ENCODE results near the gene TMEM272. TPM values are rescaled to one million over a fixed set of nuclear protein-coding genes. Genes with fewer than 3 reads are reported as not detected.

Gene TMEM272
- total RNA-seq, 1 donor from 2014 or later, result 2.9 TPM

GRCh38 chr13:51770681-51771417, 74.1 kb downstream of the TMEM272 start:
- H3K4me3 Mint-ChIP-seq, result no peak overlapping the region
- no peak overlapping the region for H3K27ac Mint-ChIP-seq
- TF ChIP-seq, protein P1, sequence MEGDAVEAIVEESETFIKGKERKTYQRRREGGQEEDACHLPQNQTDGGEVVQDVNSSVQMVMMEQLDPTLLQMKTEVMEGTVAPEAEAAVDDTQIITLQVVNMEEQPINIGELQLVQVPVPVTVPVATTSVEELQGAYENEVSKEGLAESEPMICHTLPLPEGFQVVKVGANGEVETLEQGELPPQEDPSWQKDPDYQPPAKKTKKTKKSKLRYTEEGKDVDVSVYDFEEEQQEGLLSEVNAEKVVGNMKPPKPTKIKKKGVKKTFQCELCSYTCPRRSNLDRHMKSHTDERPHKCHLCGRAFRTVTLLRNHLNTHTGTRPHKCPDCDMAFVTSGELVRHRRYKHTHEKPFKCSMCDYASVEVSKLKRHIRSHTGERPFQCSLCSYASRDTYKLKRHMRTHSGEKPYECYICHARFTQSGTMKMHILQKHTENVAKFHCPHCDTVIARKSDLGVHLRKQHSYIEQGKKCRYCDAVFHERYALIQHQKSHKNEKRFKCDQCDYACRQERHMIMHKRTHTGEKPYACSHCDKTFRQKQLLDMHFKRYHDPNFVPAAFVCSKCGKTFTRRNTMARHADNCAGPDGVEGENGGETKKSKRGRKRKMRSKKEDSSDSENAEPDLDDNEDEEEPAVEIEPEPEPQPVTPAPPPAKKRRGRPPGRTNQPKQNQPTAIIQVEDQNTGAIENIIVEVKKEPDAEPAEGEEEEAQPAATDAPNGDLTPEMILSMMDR (IDR thresholded peaks at IDR 0.05; ENCODE audit: unreplicated experiment), result no peak
- H3K27me3 Mint-ChIP-seq (ENCODE audit: low read depth), result no peaks in the 10 kb centered on the region
- H3K9me3 Mint-ChIP-seq, result no peaks in the 10 kb centered on the region
- DNase-seq (ENCODE audit: low spot score in 2 of 2, unreplicated experiment in 2 of 2), result no peak
- H3K4me1 Mint-ChIP-seq, result no peaks in the 10 kb centered on the region
- peaks cover 4% of the 10 kb centered on the region for H3K36me3 Mint-ChIP-seq

DNA sequence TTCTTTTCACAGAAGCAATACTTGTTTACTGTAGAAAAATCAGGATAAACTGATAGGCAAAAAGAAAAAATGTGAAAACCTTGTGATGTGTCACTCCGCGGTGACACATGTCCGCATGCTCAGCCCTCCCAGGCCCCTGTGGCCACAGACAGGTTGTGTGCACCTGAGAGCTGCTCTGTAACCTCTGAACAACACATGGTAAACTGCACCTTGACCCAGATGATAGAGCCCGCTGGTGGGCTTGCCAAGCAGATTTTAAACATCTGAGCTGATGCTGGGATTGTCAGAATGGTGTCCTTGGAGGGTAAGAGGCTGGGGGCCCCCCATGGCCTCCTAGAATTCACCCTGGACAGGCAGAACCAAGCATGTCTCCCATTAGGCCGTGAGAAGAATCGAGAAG, 74.8 kb downstream of the TMEM272 start:
- peaks cover 4% of the 10 kb centered on the region for H3K36me3 Mint-ChIP-seq
- H3K4me1 Mint-ChIP-seq, result no peaks in the 10 kb centered on the region
- TF ChIP-seq, protein P1 (IDR thresholded peaks at IDR 0.05; ENCODE audit: unreplicated experiment), result no peak
- no peak overlapping the region for H3K27ac Mint-ChIP-seq
- no peaks in the 10 kb centered on the region for H3K27me3 Mint-ChIP-seq (ENCODE audit: low read depth)
- DNase-seq (ENCODE audit: low spot score in 2 of 2, unreplicated experiment in 2 of 2), result no peak
- H3K4me3 Mint-ChIP-seq, result no peak overlapping the region
- H3K9me3 Mint-ChIP-seq, result no peaks in the 10 kb centered on the region

- Mint-ChIP-seq H3K36me3 (peaks cover 4% of the 10 kb centered on the region), H3K27me3 (ENCODE audit: low read depth) (no peaks in the 10 kb centered on the region), H3K27ac (no peak overlapping the region), H3K4me1 (no peaks in the 10 kb centered on the region), H3K4me3 (no peak overlapping the region), H3K9me3 (no peaks in the 10 kb centered on the region)
- TF ChIP-seq, protein P1 (IDR thresholded peaks at IDR 0.05; ENCODE audit: unreplicated experiment), result no peak
- no peak for DNase-seq (ENCODE audit: low spot score in 2 of 2, unreplicated experiment in 2 of 2)
Measured at GRCh38 chr13:51769455-51770127, 75.4 kb downstream of the TMEM272 start.

- no peak overlapping the region for H3K4me3 Mint-ChIP-seq
- DNase-seq (ENCODE audit: low spot score in 2 of 2, unreplicated experiment in 2 of 2), result no peak
- H3K36me3 Mint-ChIP-seq, result peaks cover 4% of the 10 kb centered on the region
- H3K9me3 Mint-ChIP-seq, result no peaks in the 10 kb centered on the region
- H3K27me3 Mint-ChIP-seq (ENCODE audit: low read depth), result no peaks in the 10 kb centered on the region
- TF ChIP-seq, protein P1 (IDR thresholded peaks at IDR 0.05; ENCODE audit: unreplicated experiment), result no peak
- no peak overlapping the region for H3K27ac Mint-ChIP-seq
- no peaks in the 10 kb centered on the region for H3K4me1 Mint-ChIP-seq
Measured at GRCh38 chr13:51768976-51769375, 76.0 kb downstream of the TMEM272 start.

DNA sequence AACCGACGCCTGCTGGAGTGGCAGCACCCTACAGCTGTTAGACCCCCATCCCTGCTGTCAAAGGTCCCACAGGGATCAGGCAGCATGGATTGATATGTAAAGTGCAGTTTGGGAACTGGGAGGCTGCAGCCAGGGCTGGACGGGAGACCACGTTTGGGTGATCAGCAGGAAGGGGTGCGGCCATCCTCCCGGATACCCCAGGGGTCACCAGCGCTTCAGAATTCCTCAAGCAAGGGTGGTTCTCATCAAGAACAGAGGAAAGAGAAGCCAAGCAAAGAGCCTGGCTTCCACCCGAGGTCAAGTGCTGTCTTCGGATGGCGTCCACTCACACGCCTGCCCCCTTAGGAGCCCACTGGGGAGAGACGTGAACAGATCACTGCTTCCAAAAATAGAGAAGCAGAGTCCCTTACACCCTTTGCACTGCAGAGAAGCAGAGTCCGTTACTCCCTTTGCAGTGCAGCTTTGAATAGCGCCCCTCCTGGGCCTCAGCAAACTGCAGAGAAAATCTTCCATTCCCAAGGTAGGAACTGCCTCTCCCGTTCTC, 76.5 kb downstream of the TMEM272 start:
- no peak for DNase-seq (ENCODE audit: low spot score in 2 of 2, unreplicated experiment in 2 of 2)
- Mint-ChIP-seq H3K4me1 (no peaks in the 10 kb centered on the region), H3K4me3 (no peak overlapping the region), H3K9me3 (no peaks in the 10 kb centered on the region), H3K27ac (no peak overlapping the region), H3K27me3 (ENCODE audit: low read depth) (no peaks in the 10 kb centered on the region), H3K36me3 (peaks cover 4% of the 10 kb centered on the region)
- TF ChIP-seq, protein P1 (IDR thresholded peaks at IDR 0.05; ENCODE audit: unreplicated experiment), result no peak
